ENCODE measurements around the gene NARS2. TPM values are rescaled to one million over a fixed set of nuclear protein-coding genes. Genes with fewer than 3 reads are reported as not detected.

The NARS2 gene
- total and polyA plus RNA-seq, 10 of the 15 experiments (the other 5 are each of a cell fraction or from before 2014, with no cell fraction given), result 22.2 to 45.3 (median 36.3) TPM

DNA sequence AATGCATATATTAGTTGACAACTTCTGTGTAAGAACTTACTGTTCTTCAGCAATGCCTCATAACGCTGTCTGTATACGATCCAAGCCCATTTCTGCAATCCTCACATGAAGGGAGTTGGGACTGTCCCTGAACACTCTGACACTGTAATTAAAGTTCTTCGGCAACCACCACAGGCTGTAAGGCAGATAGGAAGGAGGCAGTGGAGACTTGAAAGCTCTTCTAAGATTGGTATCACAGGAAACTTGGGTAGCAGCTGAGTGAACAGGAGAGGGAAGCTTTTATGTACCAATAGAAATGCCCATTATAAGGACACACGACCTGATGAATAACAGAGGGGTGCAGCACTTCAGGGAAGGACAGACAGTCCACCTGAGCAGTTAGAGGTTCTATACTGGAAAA lies 145.0 kb downstream of the NARS2 start:
- no peak for FAIRE-seq
- WGBS (ENCODE audit: insufficient coverage, insufficient replicate concordance, low lambda C conversion rate, missing lambda C conversion rate), result 17% methylated on average over 4 of the region's 4 CpGs
- Histone ChIP-seq H3K4me3 (no peak overlapping the region), H2AFZ (ENCODE audit: control insufficient read depth, low read depth, low read length) (no peak overlapping the region), H3K4me1 (ENCODE audit: control insufficient read depth, insufficient read depth, low read length) (peaks cover 51% of the 10 kb centered on the region), H3K79me2 (ENCODE audit: control insufficient read depth, insufficient read depth, low read length) (no peaks in the 10 kb centered on the region), H3K27ac (ENCODE audit: control insufficient read depth, insufficient read depth) (no peak overlapping the region), H4K20me1 (ENCODE audit: control insufficient read depth, insufficient read depth) (no peaks in the 10 kb centered on the region), H3K4me2 (ENCODE audit: control insufficient read depth, insufficient read depth) (no peak overlapping the region), H3K36me3 (ENCODE audit: control insufficient read depth in 2 of 2, insufficient read depth in 2 of 2, low read length in 1 of 2) (no peaks in the 10 kb centered on the region), H3K27me3 (replicated peaks in 1 of 2; ENCODE audit: control insufficient read depth in 2 of 2, insufficient read depth in 2 of 2, low read length in 1 of 2) (no peaks in the 10 kb centered on the region), H3K9ac (ENCODE audit: control insufficient read depth, insufficient read depth, low read length) (no peak overlapping the region), H3K9me3 (replicated peaks; ENCODE audit: control insufficient read depth, insufficient read depth, low read length) (no peaks in the 10 kb centered on the region; the same call in 2 of the 3 replicates)
- SMC1A ChIA-PET (ENCODE audit: uncharacterized antibody, unreplicated experiment), result interaction anchor here (0.9 to 6.2 kb wide), 10 partner anchors 10 to 202 kb away, joined by 3 to 87 read pairs (median 10); partner anchors contain the start of gene GAB2
- intact Hi-C loops (cut with micrococcal nuclease; ENCODE audit: unreplicated experiment), result loop anchor here (5.0 to 10.0 kb wide), 2 partner anchors 292 to 355 kb away; partner anchors contain the start of genes ALG8 and NDUFC2
- in situ Hi-C loops (cut with MboI), result no loop called here
- no peak for ATAC-seq
- POLR2A ChIA-PET, result interaction anchor here (0.5 to 3.3 kb wide), 3 partner anchors 11 to 135 kb away, joined by 3 to 12 read pairs (median 3); partner anchors contain the start of gene GAB2
- BruUV-seq (replicated peaks), result no TSS peak
- DNase-seq (ENCODE audit: low read depth, low spot score), result no peak
- CTCF ChIA-PET, result interaction anchor here (0.6 to 6.6 kb wide), 9 partner anchors 11 to 1031 kb away, joined by 3 to 102 read pairs (median 4); partner anchors contain the start of gene GAB2
- RAD21 ChIA-PET (ENCODE audit: unreplicated experiment), result interaction anchor here (0.9 to 6.0 kb wide), 6 partner anchors 9 to 241 kb away, joined by 3 to 55 read pairs (median 5); partner anchors contain the start of genes GAB2, KCTD21 and USP35
- no peak for TF ChIP-seq GATAD2B (conservative IDR thresholded peaks at IDR 0.05; ENCODE audit: low read depth)
- TF ChIP-seq FOXM1 (IDR thresholded peaks at IDR 0.05; ENCODE audit: low read depth, low read length), result no peak
- no peak for TF ChIP-seq BHLHE40 (IDR thresholded peaks at IDR 0.05; ENCODE audit: borderline replicate concordance in 1 of 2, low read depth in 2 of 2, low read length in 1 of 2)
- no peak for TF ChIP-seq SMAD1 (IDR thresholded peaks at IDR 0.05; ENCODE audit: low read depth, partially characterized antibody)
- no peak for TF ChIP-seq TCF7 (IDR thresholded peaks at IDR 0.05; ENCODE audit: borderline replicate concordance)
- TF ChIP-seq, protein P1, sequence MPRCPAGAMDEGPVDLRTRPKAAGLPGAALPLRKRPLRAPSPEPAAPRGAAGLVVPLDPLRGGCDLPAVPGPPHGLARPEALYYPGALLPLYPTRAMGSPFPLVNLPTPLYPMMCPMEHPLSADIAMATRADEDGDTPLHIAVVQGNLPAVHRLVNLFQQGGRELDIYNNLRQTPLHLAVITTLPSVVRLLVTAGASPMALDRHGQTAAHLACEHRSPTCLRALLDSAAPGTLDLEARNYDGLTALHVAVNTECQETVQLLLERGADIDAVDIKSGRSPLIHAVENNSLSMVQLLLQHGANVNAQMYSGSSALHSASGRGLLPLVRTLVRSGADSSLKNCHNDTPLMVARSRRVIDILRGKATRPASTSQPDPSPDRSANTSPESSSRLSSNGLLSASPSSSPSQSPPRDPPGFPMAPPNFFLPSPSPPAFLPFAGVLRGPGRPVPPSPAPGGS (IDR thresholded peaks at IDR 0.05; ENCODE audit: borderline replicate concordance, insufficient read depth, low read depth, low read length, poor library complexity, severe bottlenecking), result no peak
- TF ChIP-seq, protein P2, sequence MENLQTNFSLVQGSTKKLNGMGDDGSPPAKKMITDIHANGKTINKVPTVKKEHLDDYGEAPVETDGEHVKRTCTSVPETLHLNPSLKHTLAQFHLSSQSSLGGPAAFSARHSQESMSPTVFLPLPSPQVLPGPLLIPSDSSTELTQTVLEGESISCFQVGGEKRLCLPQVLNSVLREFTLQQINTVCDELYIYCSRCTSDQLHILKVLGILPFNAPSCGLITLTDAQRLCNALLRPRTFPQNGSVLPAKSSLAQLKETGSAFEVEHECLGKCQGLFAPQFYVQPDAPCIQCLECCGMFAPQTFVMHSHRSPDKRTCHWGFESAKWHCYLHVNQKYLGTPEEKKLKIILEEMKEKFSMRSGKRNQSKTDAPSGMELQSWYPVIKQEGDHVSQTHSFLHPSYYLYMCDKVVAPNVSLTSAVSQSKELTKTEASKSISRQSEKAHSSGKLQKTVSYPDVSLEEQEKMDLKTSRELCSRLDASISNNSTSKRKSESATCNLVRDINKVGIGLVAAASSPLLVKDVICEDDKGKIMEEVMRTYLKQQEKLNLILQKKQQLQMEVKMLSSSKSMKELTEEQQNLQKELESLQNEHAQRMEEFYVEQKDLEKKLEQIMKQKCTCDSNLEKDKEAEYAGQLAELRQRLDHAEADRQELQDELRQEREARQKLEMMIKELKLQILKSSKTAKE (IDR thresholded peaks at IDR 0.05; ENCODE audit: low read depth, poor library complexity, severe bottlenecking), result no peak
- TF ChIP-seq, protein P3, sequence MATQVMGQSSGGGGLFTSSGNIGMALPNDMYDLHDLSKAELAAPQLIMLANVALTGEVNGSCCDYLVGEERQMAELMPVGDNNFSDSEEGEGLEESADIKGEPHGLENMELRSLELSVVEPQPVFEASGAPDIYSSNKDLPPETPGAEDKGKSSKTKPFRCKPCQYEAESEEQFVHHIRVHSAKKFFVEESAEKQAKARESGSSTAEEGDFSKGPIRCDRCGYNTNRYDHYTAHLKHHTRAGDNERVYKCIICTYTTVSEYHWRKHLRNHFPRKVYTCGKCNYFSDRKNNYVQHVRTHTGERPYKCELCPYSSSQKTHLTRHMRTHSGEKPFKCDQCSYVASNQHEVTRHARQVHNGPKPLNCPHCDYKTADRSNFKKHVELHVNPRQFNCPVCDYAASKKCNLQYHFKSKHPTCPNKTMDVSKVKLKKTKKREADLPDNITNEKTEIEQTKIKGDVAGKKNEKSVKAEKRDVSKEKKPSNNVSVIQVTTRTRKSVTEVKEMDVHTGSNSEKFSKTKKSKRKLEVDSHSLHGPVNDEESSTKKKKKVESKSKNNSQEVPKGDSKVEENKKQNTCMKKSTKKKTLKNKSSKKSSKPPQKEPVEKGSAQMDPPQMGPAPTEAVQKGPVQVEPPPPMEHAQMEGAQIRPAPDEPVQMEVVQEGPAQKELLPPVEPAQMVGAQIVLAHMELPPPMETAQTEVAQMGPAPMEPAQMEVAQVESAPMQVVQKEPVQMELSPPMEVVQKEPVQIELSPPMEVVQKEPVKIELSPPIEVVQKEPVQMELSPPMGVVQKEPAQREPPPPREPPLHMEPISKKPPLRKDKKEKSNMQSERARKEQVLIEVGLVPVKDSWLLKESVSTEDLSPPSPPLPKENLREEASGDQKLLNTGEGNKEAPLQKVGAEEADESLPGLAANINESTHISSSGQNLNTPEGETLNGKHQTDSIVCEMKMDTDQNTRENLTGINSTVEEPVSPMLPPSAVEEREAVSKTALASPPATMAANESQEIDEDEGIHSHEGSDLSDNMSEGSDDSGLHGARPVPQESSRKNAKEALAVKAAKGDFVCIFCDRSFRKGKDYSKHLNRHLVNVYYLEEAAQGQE (IDR thresholded peaks at IDR 0.05; ENCODE audit: low read depth, low read length), result no peak
- TF ChIP-seq, protein P4, sequence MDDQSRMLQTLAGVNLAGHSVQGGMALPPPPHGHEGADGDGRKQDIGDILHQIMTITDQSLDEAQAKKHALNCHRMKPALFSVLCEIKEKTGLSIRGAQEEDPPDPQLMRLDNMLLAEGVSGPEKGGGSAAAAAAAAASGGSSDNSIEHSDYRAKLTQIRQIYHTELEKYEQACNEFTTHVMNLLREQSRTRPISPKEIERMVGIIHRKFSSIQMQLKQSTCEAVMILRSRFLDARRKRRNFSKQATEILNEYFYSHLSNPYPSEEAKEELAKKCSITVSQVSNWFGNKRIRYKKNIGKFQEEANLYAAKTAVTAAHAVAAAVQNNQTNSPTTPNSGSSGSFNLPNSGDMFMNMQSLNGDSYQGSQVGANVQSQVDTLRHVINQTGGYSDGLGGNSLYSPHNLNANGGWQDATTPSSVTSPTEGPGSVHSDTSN (IDR thresholded peaks at IDR 0.05; ENCODE audit: insufficient replicate concordance, low read depth, low read length), result no peak
- TF ChIP-seq BRCA1 (IDR thresholded peaks at IDR 0.05; ENCODE audit: low read depth, low read length), result no peak
- no peak for TF ChIP-seq SMC3 (IDR thresholded peaks at IDR 0.05; ENCODE audit: borderline replicate concordance, low read length)
- no peak for TF ChIP-seq BACH1 (IDR thresholded peaks at IDR 0.05; ENCODE audit: borderline replicate concordance)
